GM23338 (cell line): Measurements from ENCODE around the gene GNL2. TPM values are rescaled to one million over a fixed set of nuclear protein-coding genes. Genes with fewer than 3 reads are reported as not detected.

Experiments used
- ATAC-seq: fragments of 200-7000 bp; cut with Tn5 transposase; 3 replicates; pipeline ENCODE4 v1.9.1; 2020
- DNase-seq: peaks from one replicate; pipeline ENCODE4 v3.0.0-alpha.2; 2015; ENCODE audit warnings: low spot score
- H2AFZ ChIP-seq: fragments of 200-600 bp; sonication (generic); 2 replicates; pipeline ENCODE4 v1.8.0; 2016; ENCODE audit warnings: antibody characterized with exemption, mild to moderate bottlenecking, moderate library complexity
- H3F3A ChIP-seq: fragments of 200-600 bp; sonication (generic); replicated peaks from 2 replicates; pipeline ENCODE4 v1.8.0; 2017; ENCODE audit warnings: antibody characterized with exemption, mixed run types, low read depth
- H3K27ac ChIP-seq: fragments of 200-600 bp; sonication (generic); 2 replicates; pipeline ENCODE4 v1.6.1; 2016; ENCODE audit warnings: low read depth
- H3K27me3 ChIP-seq: fragments of 200-600 bp; sonication (generic); 2 replicates; pipeline ENCODE4 v1.8.0; 2016; ENCODE audit warnings: mild to moderate bottlenecking, mixed run types, moderate library complexity; ENCODE audit not compliant: insufficient read depth
- H3K36me3 ChIP-seq: fragments of 200-600 bp; sonication (generic); 2 replicates; pipeline ENCODE4 v1.8.0; 2016; ENCODE audit warnings: mild to moderate bottlenecking; ENCODE audit not compliant: insufficient read depth
- H3K4me1 ChIP-seq: fragments of 200-600 bp; sonication (generic); 2 replicates; pipeline ENCODE4 v1.8.0; 2016; ENCODE audit warnings: mild to moderate bottlenecking, moderate library complexity; ENCODE audit not compliant: insufficient read depth
- H3K4me2 ChIP-seq: fragments of 200-600 bp; sonication (generic); 2 replicates; pipeline ENCODE4 v1.7.1; 2017; ENCODE audit warnings: mixed run types
- H3K4me3 ChIP-seq: fragments of 200-600 bp; sonication (generic); 2 replicates; pipeline ENCODE4 v1.6.1; 2016; ENCODE audit warnings: mixed run types
- H3K79me2 ChIP-seq: fragments of 200-600 bp; sonication (generic); replicated peaks from 2 replicates; pipeline ENCODE4 v1.8.0; 2017; ENCODE audit warnings: mild to moderate bottlenecking; ENCODE audit not compliant: insufficient read depth
- H3K9me2 ChIP-seq: fragments of 200-600 bp; sonication (generic); 2 replicates; pipeline ENCODE4 v1.8.0; 2017; ENCODE audit not compliant: insufficient read depth
- H4K20me1 ChIP-seq: fragments of 200-600 bp; sonication (generic); replicated peaks from 2 replicates; pipeline ENCODE4 v1.8.0; 2017; ENCODE audit warnings: mild to moderate bottlenecking; ENCODE audit not compliant: insufficient read depth
- H3K27ac Mint-ChIP-seq: 2 replicates; pipeline ENCODE4 v1.8.0; 2020; ENCODE audit warnings: inconsistent platforms, mild to moderate bottlenecking, moderate library complexity, mixed read lengths
- H3K27me3 Mint-ChIP-seq: 3 replicates; pipeline ENCODE4 v1.8.0; 2022; ENCODE audit warnings: low read depth, mild to moderate bottlenecking, moderate library complexity, mixed read lengths, inconsistent platforms; ENCODE audit not compliant: insufficient read depth, poor library complexity
- H3K36me3 Mint-ChIP-seq: 3 replicates; pipeline ENCODE4 v1.8.0; 2021; ENCODE audit warnings: low read depth, mild to moderate bottlenecking, inconsistent platforms, moderate library complexity, mixed read lengths
- H3K4me1 Mint-ChIP-seq: 3 replicates; pipeline ENCODE4 v1.8.0; 2020; ENCODE audit warnings: mild to moderate bottlenecking, inconsistent platforms, mixed read lengths
- H3K4me3 Mint-ChIP-seq: 3 replicates; pipeline ENCODE4 v1.8.0; 2021; ENCODE audit warnings: moderate library complexity, mild to moderate bottlenecking, inconsistent platforms, mixed read lengths
- H3K9me3 Mint-ChIP-seq: 3 replicates; pipeline ENCODE4 v1.8.0; 2020; ENCODE audit warnings: moderate library complexity, mild to moderate bottlenecking, inconsistent platforms, mixed read lengths
- EZH2 ChIP-seq: fragments of 200-600 bp; sonication (generic); IDR thresholded peaks from one replicate; pipeline ENCODE4 v1.8.0; 2017; ENCODE audit warnings: antibody characterized with exemption, mild to moderate bottlenecking, low read depth; ENCODE audit not compliant: unreplicated experiment
- POLR2AphosphoS5 ChIP-seq: IDR thresholded peaks from 2 replicates; pipeline ENCODE4 v1.6.1; 2016; ENCODE audit warnings: antibody characterized with exemption, low read depth
- STAT1 ChIP-seq: IDR thresholded peaks from one replicate; pipeline ENCODE4 v1.6.1; 2016; ENCODE audit warnings: antibody characterized with exemption; ENCODE audit not compliant: unreplicated experiment
- ZNF114 ChIP-seq: fragments of 250-450 bp; sonication (Bioruptor Pico); IDR thresholded peaks from 2 replicates; pipeline ENCODE4 v1.5.0; 2020; ENCODE audit warnings: mild to moderate bottlenecking, moderate library complexity
- ZNF331 ChIP-seq: fragments of 250-450 bp; sonication (Bioruptor Pico); IDR thresholded peaks from 2 replicates; pipeline ENCODE4 v1.5.0; 2020; ENCODE audit warnings: low read depth, mild to moderate bottlenecking, moderate library complexity
- polyA plus RNA-seq: library from polyadenylated mRNA; unstranded; fragments of >200 nt; fragmentation: Nextera tagmentation; extraction: Ambion mirVana; gene quantifications from 2 replicates; pipeline ENCODE4 v1.2.1, GENCODE V29; 2016
- total RNA-seq: library from RNA; depleted of rRNA; stranded (reverse); fragments of >200 nt; shearing (Covaris generic); gene quantifications from 2 replicates; pipeline ENCODE4 v1.2.3, GENCODE V29; 2014
- TF ChIP-seq, protein P1 (sequence below): IDR thresholded peaks from one replicate; pipeline ENCODE4 v1.6.1; 2018; ENCODE audit warnings: antibody characterized with exemption; ENCODE audit not compliant: unreplicated experiment
- TF ChIP-seq, protein P2 (sequence below), 2 experiments: fragments of 200-600 bp in 1 of 2; sonication (generic) in 1 of 2; conservative IDR thresholded peaks; 2 replicates each; pipeline versions ENCODE4 v1.5.1 to v1.6.1; 2016 to 2017; ENCODE audit warnings: antibody characterized with exemption in 2 of 2, low read depth in 2 of 2, mild to moderate bottlenecking in 2 of 2, moderate library complexity in 1 of 2

The GNL2 gene
- total and polyA plus RNA-seq, 2 experiments from 2014 or later = 78.4 to 121 TPM

DNA sequence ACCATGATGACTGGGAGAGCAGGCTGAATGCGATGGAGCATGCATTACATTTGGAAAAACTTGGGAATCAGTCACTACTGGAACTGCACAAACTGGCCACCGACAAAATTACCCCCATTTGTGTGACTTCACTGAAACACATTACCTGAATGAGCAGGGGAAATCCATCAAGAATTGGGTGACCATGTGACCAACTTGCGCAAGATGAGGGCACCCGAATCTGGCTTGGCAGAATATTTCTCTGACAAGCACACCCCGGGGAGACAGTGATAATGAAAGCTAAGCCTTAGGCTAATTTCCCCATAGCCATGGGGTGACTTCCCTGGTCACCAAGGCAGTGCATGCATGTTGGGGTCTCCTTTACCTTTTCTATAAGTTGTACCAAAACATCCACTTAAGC lies 50.7 kb downstream of the GNL2 start (continued):
- TF ChIP-seq, protein P1, sequence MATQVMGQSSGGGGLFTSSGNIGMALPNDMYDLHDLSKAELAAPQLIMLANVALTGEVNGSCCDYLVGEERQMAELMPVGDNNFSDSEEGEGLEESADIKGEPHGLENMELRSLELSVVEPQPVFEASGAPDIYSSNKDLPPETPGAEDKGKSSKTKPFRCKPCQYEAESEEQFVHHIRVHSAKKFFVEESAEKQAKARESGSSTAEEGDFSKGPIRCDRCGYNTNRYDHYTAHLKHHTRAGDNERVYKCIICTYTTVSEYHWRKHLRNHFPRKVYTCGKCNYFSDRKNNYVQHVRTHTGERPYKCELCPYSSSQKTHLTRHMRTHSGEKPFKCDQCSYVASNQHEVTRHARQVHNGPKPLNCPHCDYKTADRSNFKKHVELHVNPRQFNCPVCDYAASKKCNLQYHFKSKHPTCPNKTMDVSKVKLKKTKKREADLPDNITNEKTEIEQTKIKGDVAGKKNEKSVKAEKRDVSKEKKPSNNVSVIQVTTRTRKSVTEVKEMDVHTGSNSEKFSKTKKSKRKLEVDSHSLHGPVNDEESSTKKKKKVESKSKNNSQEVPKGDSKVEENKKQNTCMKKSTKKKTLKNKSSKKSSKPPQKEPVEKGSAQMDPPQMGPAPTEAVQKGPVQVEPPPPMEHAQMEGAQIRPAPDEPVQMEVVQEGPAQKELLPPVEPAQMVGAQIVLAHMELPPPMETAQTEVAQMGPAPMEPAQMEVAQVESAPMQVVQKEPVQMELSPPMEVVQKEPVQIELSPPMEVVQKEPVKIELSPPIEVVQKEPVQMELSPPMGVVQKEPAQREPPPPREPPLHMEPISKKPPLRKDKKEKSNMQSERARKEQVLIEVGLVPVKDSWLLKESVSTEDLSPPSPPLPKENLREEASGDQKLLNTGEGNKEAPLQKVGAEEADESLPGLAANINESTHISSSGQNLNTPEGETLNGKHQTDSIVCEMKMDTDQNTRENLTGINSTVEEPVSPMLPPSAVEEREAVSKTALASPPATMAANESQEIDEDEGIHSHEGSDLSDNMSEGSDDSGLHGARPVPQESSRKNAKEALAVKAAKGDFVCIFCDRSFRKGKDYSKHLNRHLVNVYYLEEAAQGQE = no peak
- TF ChIP-seq EZH2 = no peak
- no peak for TF ChIP-seq POLR2AphosphoS5
- TF ChIP-seq ZNF114 (CRISPR knock-in tag) = no peak
- TF ChIP-seq, protein P2, sequence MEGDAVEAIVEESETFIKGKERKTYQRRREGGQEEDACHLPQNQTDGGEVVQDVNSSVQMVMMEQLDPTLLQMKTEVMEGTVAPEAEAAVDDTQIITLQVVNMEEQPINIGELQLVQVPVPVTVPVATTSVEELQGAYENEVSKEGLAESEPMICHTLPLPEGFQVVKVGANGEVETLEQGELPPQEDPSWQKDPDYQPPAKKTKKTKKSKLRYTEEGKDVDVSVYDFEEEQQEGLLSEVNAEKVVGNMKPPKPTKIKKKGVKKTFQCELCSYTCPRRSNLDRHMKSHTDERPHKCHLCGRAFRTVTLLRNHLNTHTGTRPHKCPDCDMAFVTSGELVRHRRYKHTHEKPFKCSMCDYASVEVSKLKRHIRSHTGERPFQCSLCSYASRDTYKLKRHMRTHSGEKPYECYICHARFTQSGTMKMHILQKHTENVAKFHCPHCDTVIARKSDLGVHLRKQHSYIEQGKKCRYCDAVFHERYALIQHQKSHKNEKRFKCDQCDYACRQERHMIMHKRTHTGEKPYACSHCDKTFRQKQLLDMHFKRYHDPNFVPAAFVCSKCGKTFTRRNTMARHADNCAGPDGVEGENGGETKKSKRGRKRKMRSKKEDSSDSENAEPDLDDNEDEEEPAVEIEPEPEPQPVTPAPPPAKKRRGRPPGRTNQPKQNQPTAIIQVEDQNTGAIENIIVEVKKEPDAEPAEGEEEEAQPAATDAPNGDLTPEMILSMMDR (conservative IDR thresholded peaks at IDR 0.05; ENCODE audit: low read depth in 2 of 2) = no peak

DNA sequence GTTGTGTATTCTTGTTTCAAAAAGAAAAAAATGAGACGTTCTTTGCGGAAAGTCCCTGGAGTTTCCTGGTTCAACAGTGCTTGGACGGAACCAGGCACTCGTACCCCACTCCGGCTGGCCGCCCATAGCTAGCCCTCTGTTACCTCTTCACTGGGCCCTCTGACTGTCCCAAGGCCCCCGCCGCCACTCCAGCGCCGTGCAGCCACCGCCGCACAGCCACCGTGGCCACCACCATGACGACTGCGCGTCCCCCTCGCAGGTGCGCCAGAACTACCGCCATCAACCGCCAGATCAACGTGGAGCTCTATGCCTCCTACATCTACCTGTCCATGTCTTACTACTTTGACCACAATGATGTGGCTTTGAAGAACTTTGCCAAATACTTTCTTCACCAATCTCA lies 51.2 kb downstream of the GNL2 start:
- Mint-ChIP-seq H3K4me1 (no peaks in the 10 kb centered on the region), H3K27ac (no peak overlapping the region), H3K27me3 (no peaks in the 10 kb centered on the region), H3K9me3 (no peaks in the 10 kb centered on the region), H3K36me3 (peaks cover 55% of the 10 kb centered on the region), H3K4me3 (no peak overlapping the region)
- ATAC-seq = no peak
- Histone ChIP-seq H4K20me1 (peaks cover 3% of the 10 kb centered on the region; the same call in 1 of the 2 replicates), H3K79me2 (peaks cover 16% of the 10 kb centered on the region; the same call in 1 of the 2 replicates), H2AFZ (no peak overlapping the region), H3K4me1 (no peaks in the 10 kb centered on the region), H3K27ac (no peak overlapping the region), H3K4me3 (no peak overlapping the region), H3K4me2 (no peak overlapping the region), H3F3A (no peaks in the 10 kb centered on the region), H3K9me2 (no peaks in the 10 kb centered on the region), H3K27me3 (no peaks in the 10 kb centered on the region), H3K36me3 (peaks cover 13% of the 10 kb centered on the region)
- TF ChIP-seq STAT1 (no peak), EZH2 (no peak), ZNF331 (CRISPR knock-in tag) (no peak), ZNF114 (CRISPR knock-in tag) (no peak)
- TF ChIP-seq, protein P1 = no peak
- no peak for DNase-seq
